Measurements from ENCODE around the gene CCNF.

The CCNF gene

DNA sequence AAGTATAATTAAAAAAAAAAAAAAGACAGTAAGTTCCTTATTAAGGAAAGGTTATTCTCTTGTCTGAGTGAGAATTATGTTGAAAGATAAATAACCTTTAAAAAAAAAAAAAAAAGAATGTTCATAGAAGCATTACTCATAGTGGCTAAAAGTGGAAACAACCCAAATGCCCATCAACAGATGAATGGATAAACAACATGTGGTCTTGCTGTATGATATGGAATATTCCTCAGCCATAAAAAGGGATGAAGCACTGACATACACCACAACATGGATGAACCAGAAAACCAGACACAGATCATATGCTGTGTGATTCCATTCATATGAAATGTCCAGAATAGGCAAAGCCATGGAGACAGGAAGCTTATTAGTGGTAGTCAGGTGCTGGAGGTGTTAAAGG is 9.2 kb upstream of the CCNF start:
- CTCF ChIA-PET = interaction anchor here (0.9 to 1.6 kb wide), 2 partner anchors 9 to 10 kb away, joined by 3 to 5 read pairs; no protein-coding TSS in a partner anchor
- POLR2A ChIA-PET = no interaction called here
- TF ChIP-seq, protein P1, sequence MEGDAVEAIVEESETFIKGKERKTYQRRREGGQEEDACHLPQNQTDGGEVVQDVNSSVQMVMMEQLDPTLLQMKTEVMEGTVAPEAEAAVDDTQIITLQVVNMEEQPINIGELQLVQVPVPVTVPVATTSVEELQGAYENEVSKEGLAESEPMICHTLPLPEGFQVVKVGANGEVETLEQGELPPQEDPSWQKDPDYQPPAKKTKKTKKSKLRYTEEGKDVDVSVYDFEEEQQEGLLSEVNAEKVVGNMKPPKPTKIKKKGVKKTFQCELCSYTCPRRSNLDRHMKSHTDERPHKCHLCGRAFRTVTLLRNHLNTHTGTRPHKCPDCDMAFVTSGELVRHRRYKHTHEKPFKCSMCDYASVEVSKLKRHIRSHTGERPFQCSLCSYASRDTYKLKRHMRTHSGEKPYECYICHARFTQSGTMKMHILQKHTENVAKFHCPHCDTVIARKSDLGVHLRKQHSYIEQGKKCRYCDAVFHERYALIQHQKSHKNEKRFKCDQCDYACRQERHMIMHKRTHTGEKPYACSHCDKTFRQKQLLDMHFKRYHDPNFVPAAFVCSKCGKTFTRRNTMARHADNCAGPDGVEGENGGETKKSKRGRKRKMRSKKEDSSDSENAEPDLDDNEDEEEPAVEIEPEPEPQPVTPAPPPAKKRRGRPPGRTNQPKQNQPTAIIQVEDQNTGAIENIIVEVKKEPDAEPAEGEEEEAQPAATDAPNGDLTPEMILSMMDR (IDR thresholded peaks at IDR 0.05; ENCODE audit: control extremely low read depth, extremely low read depth, low read depth, missing control alignments) = no peak
- DNase-seq (ENCODE audit: extremely low spot score) = no peak

GRCh38 chr16:2422123-2422867 is 7.0 kb upstream of the CCNF start:
- POLR2A ChIA-PET = interaction anchor here (0.5 kb wide), 1 partner anchor 158 kb away, joined by 3 read pairs; no protein-coding TSS in a partner anchor
- DNase-seq (ENCODE audit: extremely low spot score) = peak; percentile 10
- CTCF ChIA-PET = interaction anchor here (0.7 to 2.1 kb wide), 9 partner anchors 10 to 169 kb away, joined by 3 to 25 read pairs (median 4); partner anchors contain the start of gene TEDC2
- TF ChIP-seq, protein P1 (IDR thresholded peaks at IDR 0.05; ENCODE audit: control extremely low read depth, extremely low read depth, low read depth, missing control alignments) = no peak

DNA sequence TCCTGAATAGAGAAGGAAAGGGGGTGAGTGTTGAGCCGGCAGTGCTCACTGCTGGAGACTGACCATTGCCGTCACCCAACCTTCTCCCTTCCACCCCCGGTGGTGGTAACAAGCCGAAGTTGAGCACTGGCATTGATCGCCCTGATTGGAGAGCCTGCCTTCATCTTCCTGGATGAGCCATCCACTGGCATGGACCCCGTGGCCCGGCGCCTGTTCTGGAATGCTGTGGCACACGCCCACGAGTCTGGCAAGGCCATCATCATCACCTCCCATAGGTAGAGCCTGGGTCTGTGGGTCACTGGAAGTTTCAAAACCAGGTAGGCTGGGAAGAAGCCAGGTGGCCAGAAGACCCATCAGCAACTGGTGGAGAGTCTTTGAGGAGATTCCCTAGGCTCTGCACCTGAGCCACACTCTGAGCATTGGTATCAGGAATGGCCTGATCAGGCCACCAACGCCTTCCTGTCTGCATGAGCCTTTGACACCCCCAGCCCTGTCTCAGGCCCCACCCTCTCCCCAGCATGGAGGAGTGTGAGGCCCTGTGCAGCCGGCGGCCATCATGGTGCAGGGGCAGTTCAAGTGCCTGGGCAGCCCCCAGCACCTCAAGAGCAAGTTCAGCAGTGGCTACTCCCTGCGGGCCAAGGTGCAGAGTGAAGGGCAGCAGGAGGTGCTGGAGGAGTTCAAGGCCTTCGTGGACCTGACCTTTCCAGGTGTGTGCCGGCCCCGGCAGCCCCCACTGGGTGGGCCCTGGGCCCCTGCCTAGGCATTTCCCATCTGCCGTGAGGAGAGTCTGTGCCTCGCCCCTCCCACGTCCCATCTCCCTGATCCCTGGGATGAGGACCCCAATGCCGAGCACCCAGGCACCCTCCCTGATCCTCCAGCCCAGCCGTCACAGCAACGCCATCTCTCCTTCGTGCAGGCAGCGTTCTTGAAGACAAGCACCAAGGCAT is 4.9 kb upstream of the CCNF start:
- POLR2A ChIA-PET = no interaction called here
- DNase-seq (ENCODE audit: extremely low spot score) = no peak
- CTCF ChIA-PET = interaction anchor here (0.6 to 2.1 kb wide), 4 partner anchors 12 to 630 kb away, joined by 3 to 25 read pairs (median 8); no protein-coding TSS in a partner anchor
- TF ChIP-seq, protein P1 (IDR thresholded peaks at IDR 0.05; ENCODE audit: control extremely low read depth, extremely low read depth, low read depth, missing control alignments) = no peak

DNA sequence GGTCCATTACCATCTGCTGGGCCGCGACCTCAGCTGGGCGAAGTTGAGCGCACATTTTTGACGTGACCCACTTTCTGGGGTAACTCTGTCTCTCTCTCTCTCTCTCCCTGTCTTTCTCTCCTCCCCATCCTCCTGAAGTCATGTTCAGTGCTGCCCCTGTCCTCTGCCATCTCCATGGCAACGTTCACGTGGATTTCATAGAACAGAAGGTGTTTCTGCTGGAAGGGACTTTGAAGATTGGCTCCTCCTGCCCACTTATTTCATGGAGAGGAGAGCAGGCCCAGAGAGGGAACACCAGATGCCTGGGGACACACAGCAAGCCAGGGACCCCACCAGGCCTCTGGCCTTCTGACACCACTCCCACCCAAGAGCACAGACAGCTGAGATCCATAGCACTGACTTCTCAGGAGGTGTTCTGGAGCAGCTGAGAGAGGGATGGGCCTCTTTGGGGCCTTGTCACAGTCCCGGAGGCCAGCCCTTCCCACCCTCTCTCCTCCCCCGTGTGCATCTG is 4.2 kb upstream of the CCNF start:
- no peak for DNase-seq (ENCODE audit: extremely low spot score)
- ChIA-PET CTCF (interaction anchor here (1.0 kb wide), 2 partner anchors 62 to 76 kb away, joined by 3 read pairs; no protein-coding TSS in a partner anchor), POLR2A (no interaction called here)
- TF ChIP-seq, protein P1 (IDR thresholded peaks at IDR 0.05; ENCODE audit: control extremely low read depth, extremely low read depth, low read depth, missing control alignments) = no peak

GRCh38 chr16:2425825-2426430 is 3.3 kb upstream of the CCNF start:
- POLR2A ChIA-PET = no interaction called here
- DNase-seq (ENCODE audit: extremely low spot score) = no peak
- CTCF ChIA-PET = interaction anchor here (1.0 kb wide), 2 partner anchors 61 to 75 kb away, joined by 3 read pairs; no protein-coding TSS in a partner anchor
- TF ChIP-seq, protein P1 (IDR thresholded peaks at IDR 0.05; ENCODE audit: control extremely low read depth, extremely low read depth, low read depth, missing control alignments) = no peak
